Mesendoderm (in vitro differentiated cells): ENCODE data around the gene AGBL4.

Experiments used
- DNase-seq: peaks from one replicate; pipeline ENCODE4 v3.0.0; 2013
- H2AK5ac ChIP-seq: 2 replicates; pipeline ENCODE4 v1.6.1; 2013; ENCODE audit warnings: low read length, inconsistent platforms
- H2BK120ac ChIP-seq: 2 replicates; pipeline ENCODE4 v1.6.1; 2013; ENCODE audit warnings: low read depth, mild to moderate bottlenecking, low read length, moderate library complexity, mixed read lengths
- H2BK15ac ChIP-seq: replicated peaks from 2 replicates; pipeline ENCODE4 v1.6.1; 2013; ENCODE audit warnings: low read depth, mild to moderate bottlenecking, moderate library complexity
- H2BK5ac ChIP-seq: 2 replicates; pipeline ENCODE4 v1.6.1; 2013; ENCODE audit warnings: low read length, inconsistent platforms
- H3K18ac ChIP-seq: 2 replicates; pipeline ENCODE4 v1.6.1; 2013; ENCODE audit warnings: mild to moderate bottlenecking, low read length, mixed read lengths
- H3K23ac ChIP-seq: one replicate; pipeline ENCODE4 v1.6.1; 2013; ENCODE audit warnings: low read length
- H3K27ac ChIP-seq: 2 replicates; pipeline ENCODE4 v1.5.1; 2013; ENCODE audit warnings: low read depth, mild to moderate bottlenecking, inconsistent platforms, low read length, moderate library complexity
- H3K27me3 ChIP-seq: 2 replicates; pipeline ENCODE4 v1.6.1; 2013; ENCODE audit warnings: low read length, control low read depth, mild to moderate bottlenecking, inconsistent platforms; ENCODE audit not compliant: insufficient read depth, poor library complexity
- H3K36me3 ChIP-seq: 2 replicates; pipeline ENCODE4 v1.6.1; 2013; ENCODE audit warnings: low read length, inconsistent platforms; ENCODE audit not compliant: control insufficient read depth, insufficient read depth
- H3K4ac ChIP-seq: one replicate; pipeline ENCODE4 v1.6.1; 2013; ENCODE audit warnings: low read depth, mild to moderate bottlenecking, low read length, moderate library complexity
- H3K4me1 ChIP-seq: 2 replicates; pipeline ENCODE4 v1.6.1; 2013; ENCODE audit warnings: low read depth, low read length, inconsistent platforms; ENCODE audit not compliant: control insufficient read depth
- H3K4me2 ChIP-seq: 2 replicates; pipeline ENCODE4 v1.6.1; 2013; ENCODE audit warnings: low read length
- H3K4me3 ChIP-seq: 2 replicates; pipeline ENCODE4 v1.5.1; 2013; ENCODE audit warnings: mild to moderate bottlenecking, low read length
- H3K56ac ChIP-seq: one replicate; pipeline ENCODE4 v1.6.1; 2013; ENCODE audit warnings: low read length
- H3K79me1 ChIP-seq: 2 replicates; pipeline ENCODE4 v1.6.1; 2013; ENCODE audit warnings: low read length, inconsistent platforms
- H3K79me2 ChIP-seq: 2 replicates; pipeline ENCODE4 v1.6.1; 2013; ENCODE audit warnings: mild to moderate bottlenecking, low read length; ENCODE audit not compliant: control insufficient read depth, insufficient read depth
- H3K9ac ChIP-seq: 2 replicates; pipeline ENCODE4 v1.6.1; 2013; ENCODE audit warnings: low read length, inconsistent platforms
- H4K5ac ChIP-seq: one replicate; pipeline ENCODE4 v1.6.1; 2013; ENCODE audit warnings: low read length
- H4K8ac ChIP-seq: one replicate; pipeline ENCODE4 v1.6.1; 2013; ENCODE audit warnings: low read depth, mild to moderate bottlenecking, control low read depth, low read length, moderate library complexity
- WGBS: extraction: QIAGEN DNeasy Blood & Tissue Kit; methylation state at CpG from one replicate; pipeline ENCODE4 v1.1.7; 2013; ENCODE audit warnings: low lambda C conversion rate, missing lambda C conversion rate; ENCODE audit not compliant: insufficient coverage; ENCODE audit errors: extremely low coverage; 5-methylcytosine and 5-hydroxymethylcytosine counted together

The AGBL4 gene

DNA sequence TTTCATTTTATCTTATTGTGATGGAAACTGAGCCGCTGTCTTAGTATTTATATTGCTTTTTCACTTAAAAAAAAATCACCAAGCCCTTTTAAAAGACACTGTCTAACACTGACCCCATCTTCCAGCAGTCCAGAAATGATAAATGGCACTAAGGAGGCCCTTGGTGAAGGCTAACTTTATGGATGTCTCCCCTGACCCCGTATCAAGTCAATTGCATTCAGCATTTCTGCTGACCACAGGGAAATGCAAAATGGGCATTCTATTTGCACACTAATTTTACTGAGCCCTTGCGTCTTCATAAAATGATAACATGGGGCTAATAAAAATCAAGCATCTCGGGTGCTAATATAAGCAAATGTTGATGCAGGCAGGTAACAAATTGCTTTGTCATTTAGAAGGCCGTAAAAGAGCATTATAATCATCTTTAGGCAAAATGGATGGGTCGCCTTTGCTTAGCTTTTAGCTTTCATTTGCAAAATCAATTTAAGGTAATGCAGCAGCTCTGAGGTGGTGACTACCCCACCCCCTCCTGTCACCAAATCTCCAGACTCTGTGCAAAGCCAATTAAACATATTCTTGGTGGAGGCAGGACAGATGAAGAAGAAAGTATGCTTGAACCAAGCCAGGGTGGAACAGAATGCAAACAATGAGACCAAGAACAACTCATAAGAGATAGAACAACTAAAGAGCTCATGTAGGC is 1357.9 kb downstream of the AGBL4 start:
- Histone ChIP-seq H3K4me2 (no peak overlapping the region), H4K8ac (no peak overlapping the region), H3K79me2 (no peaks in the 10 kb centered on the region), H4K5ac (no peak overlapping the region), H2AK5ac (no peak overlapping the region), H3K4me3 (no peak overlapping the region), H3K4ac (no peak overlapping the region), H2BK120ac (no peak overlapping the region), H3K23ac (no peak overlapping the region), H3K18ac (no peak overlapping the region), H3K36me3 (no peaks in the 10 kb centered on the region), H2BK5ac (no peak overlapping the region), H3K4me1 (no peaks in the 10 kb centered on the region), H3K79me1 (no peaks in the 10 kb centered on the region), H2BK15ac (no peak overlapping the region), H3K27ac (no peak overlapping the region), H3K9ac (no peak overlapping the region), H3K27me3 (no peaks in the 10 kb centered on the region), H3K56ac (no peak overlapping the region)
- no peak for DNase-seq
- no CpG with 5 or more reads among the region's 6 CpGs for WGBS

DNA sequence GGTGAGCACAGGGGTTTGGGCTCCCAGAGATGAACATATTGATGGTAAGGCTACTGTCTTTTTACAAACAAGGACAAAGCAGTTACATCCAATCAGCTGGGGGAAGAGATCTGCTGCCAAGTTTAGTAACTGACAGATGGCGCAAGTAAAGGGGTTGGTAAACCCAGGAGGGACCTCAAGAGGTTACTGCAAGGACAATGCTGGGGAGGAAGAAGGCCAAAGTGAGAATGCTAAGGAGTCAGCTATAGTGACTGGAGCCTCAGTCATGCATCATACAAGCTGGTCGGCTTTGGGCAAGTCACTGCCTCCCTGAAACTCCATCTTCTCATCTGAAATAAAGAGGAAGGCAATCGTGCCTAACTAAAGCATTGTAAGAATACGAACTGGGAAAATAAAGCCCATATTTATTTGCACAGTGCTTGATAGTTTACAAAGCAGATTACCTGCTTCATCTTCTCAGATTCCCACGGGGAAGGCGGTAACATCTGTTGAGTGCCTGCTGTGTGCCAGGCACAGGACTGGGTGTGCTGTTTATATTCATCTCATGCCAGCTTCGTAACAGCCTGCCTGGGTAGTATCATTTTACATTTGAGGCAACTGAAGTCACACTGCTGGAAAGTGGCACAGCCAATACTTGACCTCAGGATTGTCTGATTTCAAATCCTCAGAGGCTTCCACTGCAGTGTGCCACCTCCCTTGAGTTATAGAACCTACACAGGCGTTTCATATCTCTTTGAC is 1361.9 kb downstream of the AGBL4 start:
- H2BK5ac ChIP-seq = no peak overlapping the region
- DNase-seq = no peak
- no peak overlapping the region for H3K4me2 ChIP-seq

GRCh38 chr1:48659801-48660200 is 1364.0 kb downstream of the AGBL4 start:
- H3K4me1 ChIP-seq = no peaks in the 10 kb centered on the region
- H3K79me2 ChIP-seq = no peaks in the 10 kb centered on the region
- H2BK5ac ChIP-seq = no peak overlapping the region
- H3K27me3 ChIP-seq = no peaks in the 10 kb centered on the region
- no peak overlapping the region for H2BK15ac ChIP-seq
- no peaks in the 10 kb centered on the region for H3K79me1 ChIP-seq
- H3K36me3 ChIP-seq = no peaks in the 10 kb centered on the region
- no peak overlapping the region for H4K5ac ChIP-seq
- no peak overlapping the region for H3K4ac ChIP-seq
- H3K18ac ChIP-seq = no peak overlapping the region
- no peak overlapping the region for H3K56ac ChIP-seq
- no peak overlapping the region for H3K23ac ChIP-seq
- H4K8ac ChIP-seq = no peak overlapping the region
- H3K27ac ChIP-seq = no peak overlapping the region
- H3K4me2 ChIP-seq = no peak overlapping the region
- no peak overlapping the region for H3K9ac ChIP-seq
- no peak overlapping the region for H2AK5ac ChIP-seq
- WGBS = no CpG with 5 or more reads among the region's 6 CpGs
- no peak overlapping the region for H2BK120ac ChIP-seq
- no peak for DNase-seq
- H3K4me3 ChIP-seq = no peak overlapping the region

More for the DNA sequence above, 1361.9 kb downstream of the AGBL4 start:
- no CpG with 5 or more reads among the region's 8 CpGs for WGBS
- Histone ChIP-seq H4K5ac (no peak overlapping the region), H3K27me3 (no peaks in the 10 kb centered on the region), H3K4me3 (no peak overlapping the region), H3K27ac (no peak overlapping the region), H4K8ac (no peak overlapping the region), H3K36me3 (no peaks in the 10 kb centered on the region), H3K23ac (no peak overlapping the region), H2BK120ac (no peak overlapping the region), H3K4me1 (no peaks in the 10 kb centered on the region), H3K79me2 (no peaks in the 10 kb centered on the region), H3K56ac (no peak overlapping the region), H2BK15ac (no peak overlapping the region), H3K9ac (no peak overlapping the region), H2AK5ac (no peak overlapping the region), H3K4ac (no peak overlapping the region), H3K18ac (no peak overlapping the region), H3K79me1 (no peaks in the 10 kb centered on the region)

- Histone ChIP-seq H3K27ac (no peak overlapping the region), H3K23ac (no peak overlapping the region), H3K36me3 (no peaks in the 10 kb centered on the region), H4K5ac (no peak overlapping the region), H2AK5ac (no peak overlapping the region), H3K4me3 (no peak overlapping the region), H2BK15ac (no peak overlapping the region), H4K8ac (no peak overlapping the region), H3K27me3 (no peaks in the 10 kb centered on the region), H3K79me1 (no peaks in the 10 kb centered on the region), H3K4ac (no peak overlapping the region), H3K18ac (no peak overlapping the region), H3K9ac (no peak overlapping the region), H3K56ac (no peak overlapping the region), H3K79me2 (no peaks in the 10 kb centered on the region), H2BK120ac (no peak overlapping the region), H2BK5ac (no peak overlapping the region), H3K4me2 (no peak overlapping the region), H3K4me1 (no peaks in the 10 kb centered on the region)
- WGBS = no CpG with 5 or more reads among the region's 4 CpGs
- DNase-seq = no peak
These were observed 1366.3 kb downstream of the AGBL4 start for GRCh38 chr1:48657413-48657812.

GRCh38 chr1:48654606-48655210 is 1369.0 kb downstream of the AGBL4 start:
- no peak overlapping the region for H3K56ac ChIP-seq
- H3K18ac ChIP-seq = no peak overlapping the region
- H3K36me3 ChIP-seq = no peaks in the 10 kb centered on the region
- H3K4me1 ChIP-seq = no peaks in the 10 kb centered on the region
- no peak overlapping the region for H3K23ac ChIP-seq
- no peak overlapping the region for H4K8ac ChIP-seq
- H2BK15ac ChIP-seq = no peak overlapping the region
- H3K79me2 ChIP-seq = no peaks in the 10 kb centered on the region
- H3K4ac ChIP-seq = no peak overlapping the region
- H3K4me3 ChIP-seq = no peak overlapping the region
- H3K27me3 ChIP-seq = no peaks in the 10 kb centered on the region
- no peak overlapping the region for H3K9ac ChIP-seq
- H4K5ac ChIP-seq = no peak overlapping the region
- no peak overlapping the region for H3K4me2 ChIP-seq
- no peaks in the 10 kb centered on the region for H3K79me1 ChIP-seq
- no peak overlapping the region for H3K27ac ChIP-seq
- no CpG with 5 or more reads among the region's 8 CpGs for WGBS
- H2BK5ac ChIP-seq = no peak overlapping the region
- no peak for DNase-seq
- no peak overlapping the region for H2AK5ac ChIP-seq
- no peak overlapping the region for H2BK120ac ChIP-seq
